B cell (primary cell): ENCODE measurements around the gene PLEKHA8. TPM values are rescaled to one million over a fixed set of nuclear protein-coding genes. Genes with fewer than 3 reads are reported as not detected.

Experiments
- ATAC-seq: fragments of 200-7000 bp; cut with Tn5 transposase; one replicate; pipeline ENCODE4 v1.10.0; 2021; ENCODE audit warnings: low read depth, mild to moderate bottlenecking, moderate number of reproducible peaks, moderate library complexity
- CTCF ChIA-PET: fragments of 350-600 bp; sonication (Branson Sonifier 250); formaldehyde crosslinking; loops from one replicate; lab custom pipeline; 2021; ENCODE audit warnings: antibody characterized with exemption, inconsistent platforms; lab: Charles Lee
- POLR2A ChIA-PET: fragments of 350-600 bp; sonication (Branson Sonifier 250); formaldehyde crosslinking; loops from one replicate; lab custom pipeline; 2021; ENCODE audit warnings: antibody characterized with exemption; lab: Charles Lee
- DNase-seq: peaks from one replicate; pipeline ENCODE4 v3.0.0; 2013
- H2AFZ ChIP-seq: 2 replicates; pipeline ENCODE4 v1.6.1; 2012; ENCODE audit warnings: mild to moderate bottlenecking, low read depth, low read length; ENCODE audit not compliant: insufficient read depth, poor library complexity, severe bottlenecking
- H3K27ac ChIP-seq, 2 donors: 1 replicate in 1 of 2; 2 replicates in 1 of 2; pipeline ENCODE4 v1.5.1; 2012 to 2013; ENCODE audit warnings: low read length in 2 of 2, mild to moderate bottlenecking in 2 of 2, moderate library complexity in 1 of 2
- H3K27me3 ChIP-seq, 4 experiments: fragments of 200-600 bp in 1 of 4; sonication (generic) in 1 of 4; replicated peaks in 1 of 4; 1 replicate in 2 of 4; 2 replicates in 2 of 4; pipeline versions ENCODE4 v1.6.1 to v1.7.0; 2013 to 2016; ENCODE audit warnings: low read length in 3 of 4, mild to moderate bottlenecking in 2 of 4, mixed read lengths in 1 of 4, moderate library complexity in 1 of 4; ENCODE audit not compliant: insufficient read depth in 4 of 4, control insufficient read depth in 3 of 4; ENCODE audit errors: control extremely low read depth in 1 of 4
- H3K36me3 ChIP-seq, 2 experiments: replicated peaks in 1 of 2; 1 replicate in 1 of 2; 2 replicates in 1 of 2; pipeline versions ENCODE4 v1.6.1 to v1.7.1; 2013; ENCODE audit warnings: low read length in 1 of 2; ENCODE audit not compliant: insufficient read depth in 2 of 2, control insufficient read depth in 1 of 2; ENCODE audit errors: control extremely low read depth in 1 of 2, extremely low read depth in 1 of 2
- H3K4me1 ChIP-seq, 2 donors: fragments of 200-600 bp in 1 of 2; sonication (generic) in 1 of 2; 1 replicate in 1 of 2; 2 replicates in 1 of 2; pipeline versions ENCODE4 v1.5.1 to v1.6.1; 2013 to 2017; ENCODE audit warnings: low read length in 2 of 2; ENCODE audit not compliant: control insufficient read depth in 2 of 2, insufficient read depth in 2 of 2
- H3K4me2 ChIP-seq: replicated peaks from 2 replicates; pipeline ENCODE3; 2012; ENCODE audit warnings: mild to moderate bottlenecking, low read depth, low read length; ENCODE audit not compliant: poor library complexity, severe bottlenecking
- H3K4me3 ChIP-seq, 5 experiments: fragments of 200-600 bp in 1 of 5; sonication (generic) in 1 of 5; 1 replicate in 3 of 5; 2 replicates in 2 of 5; pipeline versions ENCODE4 v1.5.1 to v1.7.0; 2011 to 2016; ENCODE audit warnings: low read length in 4 of 5, mild to moderate bottlenecking in 4 of 5, low read depth in 2 of 5, control low read depth in 1 of 5, moderate library complexity in 1 of 5; ENCODE audit not compliant: insufficient read depth in 1 of 5; ENCODE audit errors: control extremely low read depth in 1 of 5, extremely low read depth in 1 of 5
- H3K79me2 ChIP-seq: fragments of 200-600 bp; sonication (generic); one replicate; pipeline ENCODE4 v1.6.0; 2016; ENCODE audit warnings: low read length; ENCODE audit not compliant: control insufficient read depth, insufficient read depth
- H3K9ac ChIP-seq: fragments of 200-600 bp; sonication (generic); 2 replicates; pipeline ENCODE4 v1.6.1; 2017; ENCODE audit warnings: mild to moderate bottlenecking, low read length, moderate library complexity
- H3K9me3 ChIP-seq, 3 donors: one replicate each; pipeline versions ENCODE4 v1.6.1 to v1.7.1; 2013; ENCODE audit warnings: low read length in 2 of 3; ENCODE audit not compliant: control insufficient read depth in 2 of 3, insufficient read depth in 1 of 3; ENCODE audit errors: control extremely low read depth in 1 of 3
- H4K20me1 ChIP-seq: 2 replicates; pipeline ENCODE4 v1.6.0; 2012; ENCODE audit warnings: mild to moderate bottlenecking, low read length; ENCODE audit not compliant: insufficient read depth, control insufficient read depth, poor library complexity, severe bottlenecking
- H3K27ac Mint-ChIP-seq: one replicate; pipeline ENCODE4 v1.8.0; 2021; ENCODE audit warnings: mixed read lengths
- H3K27me3 Mint-ChIP-seq: one replicate; pipeline ENCODE4 v1.8.0; 2021; ENCODE audit warnings: mixed read lengths
- H3K4me1 Mint-ChIP-seq: one replicate; pipeline ENCODE4 v1.8.0; 2021; ENCODE audit warnings: mixed read lengths
- H3K4me3 Mint-ChIP-seq: one replicate; pipeline ENCODE4 v1.8.0; 2021; ENCODE audit warnings: mixed read lengths
- H3K9me3 Mint-ChIP-seq: one replicate; pipeline ENCODE4 v1.8.0; 2022; ENCODE audit warnings: mixed read lengths; ENCODE audit not compliant: insufficient read depth
- EZH2 ChIP-seq: IDR thresholded peaks from 2 replicates; pipeline ENCODE4 v1.6.1; 2012; ENCODE audit warnings: borderline replicate concordance, low read depth, mild to moderate bottlenecking, moderate library complexity, low read length; ENCODE audit not compliant: insufficient read depth, poor library complexity, severe bottlenecking
- WGBS: methylation state at CpG from one replicate; pipeline ENCODE4 v1.1.5; 2013; ENCODE audit warnings: missing lambda C conversion rate; ENCODE audit not compliant: insufficient coverage; 5-methylcytosine and 5-hydroxymethylcytosine counted together
- intact Hi-C: fragments of 100-400 bp; cut with micrococcal nuclease; formaldehyde crosslinking; loops from one replicate; pipeline ENCODE4 v1.10.0; 2022
- polyA plus RNA-seq: library from polyadenylated mRNA; depleted of rRNA; stranded (reverse); fragments of >200 nt; gene quantifications from 2 replicates; pipeline ENCODE4 v1.2.3, GENCODE V29; 2012
- total RNA-seq, 2 donors: library from RNA; stranded (reverse); fragments of 120-200 nt in 1 of 2; gene quantifications; 1 replicate in 1 of 2; 2 replicates in 1 of 2; pipeline versions ENCODE4 v1.2.3 to v1.2.4, GENCODE V29; 2013 to 2022
- TF ChIP-seq, protein P1 (sequence below): fragments of 200-600 bp; IDR thresholded peaks from one replicate; pipeline ENCODE4 v1.8.0; 2022; ENCODE audit warnings: antibody characterized with exemption, mild to moderate bottlenecking

Gene PLEKHA8
- total and polyA plus RNA-seq, 2 donors (not counting 1 experiment from before 2014, with no cell fraction given) = 1.7 to 10.5 TPM

DNA sequence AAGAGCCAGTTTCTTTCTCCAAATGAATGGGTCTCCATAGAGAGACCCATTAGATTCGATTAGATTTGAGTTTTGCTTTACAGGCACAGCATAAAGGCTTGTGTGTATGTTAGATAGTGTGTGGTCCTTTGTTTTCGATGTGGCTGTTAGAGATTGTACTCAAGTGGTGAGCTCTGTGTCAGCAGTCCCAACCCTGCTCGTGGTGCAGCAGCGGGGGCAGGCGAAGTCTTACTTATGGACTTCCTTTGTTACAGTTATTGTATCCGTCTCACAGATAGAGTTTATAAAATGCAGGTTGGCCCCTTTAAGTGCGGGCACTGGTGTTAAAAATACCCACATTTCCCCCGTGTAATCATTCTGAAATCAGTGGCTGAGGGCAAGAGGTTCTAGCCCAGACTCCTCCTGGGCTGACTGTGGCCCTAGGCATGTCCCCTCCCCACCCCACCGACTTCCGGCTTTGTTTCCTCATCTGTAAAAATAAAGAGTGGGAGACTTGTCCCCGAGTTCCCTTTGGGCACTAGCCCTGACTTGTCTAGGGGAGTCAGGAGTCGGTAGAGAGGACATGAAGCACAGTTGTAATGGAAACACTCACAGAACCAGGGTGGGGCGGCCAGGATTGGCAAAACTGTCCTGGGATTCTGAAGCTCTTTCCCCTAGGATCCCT lies 135.2 kb downstream of the PLEKHA8 start:
- Mint-ChIP-seq H3K9me3 (no peaks in the 10 kb centered on the region), H3K4me3 (peak overlapping the region; percentile 46), H3K27ac (peak overlapping the region; percentile 77), H3K27me3 (no peaks in the 10 kb centered on the region), H3K4me1 (peaks cover 52% of the 10 kb centered on the region)
- intact Hi-C loops = loop anchor here (5.0 kb wide), 2 partner anchors 119 to 284 kb away; partner anchors contain the start of gene ZNRF2
- Histone ChIP-seq H3K79me2 (no peaks in the 10 kb centered on the region), H3K4me2 (peak overlapping the region; percentile 61), H3K9ac (peak overlapping the region; percentile 30), H4K20me1 (no peaks in the 10 kb centered on the region), H3K36me3 (no peaks in the 10 kb centered on the region), H2AFZ (peak overlapping the region; percentile 65), H3K27me3 (no peaks in the 10 kb centered on the region), H3K9me3 (no peaks in the 10 kb centered on the region), H3K4me3 (peak overlapping the region in 1 of 5 experiments; percentile 17), H3K4me1 (peaks cover 41 to 47% of the 10 kb centered on the region in 2 donors), H3K27ac (no peak overlapping the region)
- TF ChIP-seq, protein P1, sequence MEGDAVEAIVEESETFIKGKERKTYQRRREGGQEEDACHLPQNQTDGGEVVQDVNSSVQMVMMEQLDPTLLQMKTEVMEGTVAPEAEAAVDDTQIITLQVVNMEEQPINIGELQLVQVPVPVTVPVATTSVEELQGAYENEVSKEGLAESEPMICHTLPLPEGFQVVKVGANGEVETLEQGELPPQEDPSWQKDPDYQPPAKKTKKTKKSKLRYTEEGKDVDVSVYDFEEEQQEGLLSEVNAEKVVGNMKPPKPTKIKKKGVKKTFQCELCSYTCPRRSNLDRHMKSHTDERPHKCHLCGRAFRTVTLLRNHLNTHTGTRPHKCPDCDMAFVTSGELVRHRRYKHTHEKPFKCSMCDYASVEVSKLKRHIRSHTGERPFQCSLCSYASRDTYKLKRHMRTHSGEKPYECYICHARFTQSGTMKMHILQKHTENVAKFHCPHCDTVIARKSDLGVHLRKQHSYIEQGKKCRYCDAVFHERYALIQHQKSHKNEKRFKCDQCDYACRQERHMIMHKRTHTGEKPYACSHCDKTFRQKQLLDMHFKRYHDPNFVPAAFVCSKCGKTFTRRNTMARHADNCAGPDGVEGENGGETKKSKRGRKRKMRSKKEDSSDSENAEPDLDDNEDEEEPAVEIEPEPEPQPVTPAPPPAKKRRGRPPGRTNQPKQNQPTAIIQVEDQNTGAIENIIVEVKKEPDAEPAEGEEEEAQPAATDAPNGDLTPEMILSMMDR = no peak
- TF ChIP-seq EZH2 = no peak
- 22% methylated on average over 10 of the region's 13 CpGs for WGBS
- ChIA-PET CTCF (interaction anchor here (0.6 to 4.2 kb wide), 21 partner anchors 13 to 577 kb away, joined by 3 to 41 read pairs (median 4); partner anchors contain the start of genes MTURN and ZNRF2), POLR2A (no interaction called here)
- DNase-seq (no peak), ATAC-seq (peak; percentile 28)

DNA sequence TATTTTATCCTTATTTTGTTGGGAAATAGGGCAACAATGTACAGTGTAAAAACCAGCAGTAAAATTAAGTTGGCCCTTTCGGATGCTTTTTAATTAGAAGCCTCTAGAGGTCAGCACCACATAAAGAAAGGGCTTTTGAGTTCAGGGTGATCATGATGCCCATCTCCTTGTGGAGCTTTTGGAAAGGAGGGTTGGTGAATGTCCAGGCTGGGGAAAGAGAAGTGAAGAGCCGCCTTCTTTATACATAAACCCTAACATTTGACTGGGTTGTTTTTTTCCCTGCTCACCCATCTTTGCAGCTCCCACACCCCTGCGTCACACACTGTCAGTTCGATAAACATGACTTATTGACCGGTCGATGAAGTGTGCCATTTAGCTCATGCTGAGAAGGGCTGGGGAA lies 136.4 kb downstream of the PLEKHA8 start:
- peaks cover 31 to 37% of the 10 kb centered on the region in 2 donors for H3K4me1 ChIP-seq
- TF ChIP-seq, protein P1 = peak; percentile 76
- TF ChIP-seq EZH2 = no peak
- H2AFZ ChIP-seq = no peak overlapping the region
- H3K4me2 ChIP-seq = no peak overlapping the region
- peak overlapping the region; percentile 38 for H3K4me3 Mint-ChIP-seq
- DNase-seq = peak; percentile 61
- no peaks in the 10 kb centered on the region for H3K27me3 ChIP-seq
- ChIA-PET CTCF (interaction anchor here (0.7 to 4.2 kb wide), 31 partner anchors 9 to 575 kb away, joined by 3 to 41 read pairs (median 4); partner anchors contain the start of genes MTURN and ZNRF2), POLR2A (interaction anchor here (0.7 to 0.8 kb wide), 2 partner anchors 9 to 184 kb away, joined by 3 to 4 read pairs; no protein-coding TSS in a partner anchor)
- no peaks in the 10 kb centered on the region for H4K20me1 ChIP-seq
- H3K9ac ChIP-seq = no peak overlapping the region
- peak; percentile 39 for ATAC-seq
- no peaks in the 10 kb centered on the region for H3K27me3 Mint-ChIP-seq
- intact Hi-C loops = loop anchor here (2.0 to 5.0 kb wide), 4 partner anchors 118 to 283 kb away; partner anchors contain the start of gene ZNRF2
- no peaks in the 10 kb centered on the region for H3K9me3 Mint-ChIP-seq
- peaks cover 41% of the 10 kb centered on the region for H3K4me1 Mint-ChIP-seq
- H3K27ac Mint-ChIP-seq = no peak overlapping the region
- WGBS = 71% methylated on average over 4 of the region's 6 CpGs
- H3K79me2 ChIP-seq = no peaks in the 10 kb centered on the region
- no peak overlapping the region for H3K27ac ChIP-seq
- H3K4me3 ChIP-seq = no peak overlapping the region
- H3K9me3 ChIP-seq = no peaks in the 10 kb centered on the region
- no peaks in the 10 kb centered on the region for H3K36me3 ChIP-seq
